GM18499 (cell line): Measurements from ENCODE around the gene ZDHHC11.
"Not testable (repeated sequence)": the region's sequence is repeated elsewhere in the genome, so short reads cannot be mapped to it uniquely, and the experiment has no call there.

ENCODE experiments used
- ATAC-seq: cut with Tn5 transposase; IDR thresholded peaks from one replicate; pipeline ENCODE4 v1.9.1; 2021; ENCODE audit warnings: moderate number of reproducible peaks; ENCODE audit not compliant: insufficient read depth, unreplicated experiment

Gene ZDHHC11

DNA sequence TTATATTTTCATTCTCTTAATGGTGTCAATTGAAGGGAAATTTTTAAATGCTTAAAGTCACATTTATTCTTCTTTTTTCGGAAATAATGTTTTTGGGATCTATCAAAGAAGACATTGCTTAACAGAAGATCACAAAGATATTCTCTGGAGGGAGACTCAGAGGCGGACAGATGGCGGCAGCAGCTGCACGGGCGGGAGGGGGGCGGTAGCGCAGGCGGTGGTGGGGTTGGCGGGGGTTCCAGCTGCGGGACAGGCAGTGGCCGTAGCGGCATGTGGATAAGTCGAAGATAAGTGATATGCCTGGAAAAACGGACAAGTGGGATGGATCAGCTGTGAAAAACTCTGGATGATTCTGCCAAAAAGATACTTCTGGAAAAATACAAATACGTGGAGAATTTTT is 34.6 kb downstream of the ZDHHC11 start:
- no peak for ATAC-seq

- ATAC-seq = no peak
Measured at GRCh38 chr5:815449-815848, 35.3 kb downstream of the ZDHHC11 start.

DNA sequence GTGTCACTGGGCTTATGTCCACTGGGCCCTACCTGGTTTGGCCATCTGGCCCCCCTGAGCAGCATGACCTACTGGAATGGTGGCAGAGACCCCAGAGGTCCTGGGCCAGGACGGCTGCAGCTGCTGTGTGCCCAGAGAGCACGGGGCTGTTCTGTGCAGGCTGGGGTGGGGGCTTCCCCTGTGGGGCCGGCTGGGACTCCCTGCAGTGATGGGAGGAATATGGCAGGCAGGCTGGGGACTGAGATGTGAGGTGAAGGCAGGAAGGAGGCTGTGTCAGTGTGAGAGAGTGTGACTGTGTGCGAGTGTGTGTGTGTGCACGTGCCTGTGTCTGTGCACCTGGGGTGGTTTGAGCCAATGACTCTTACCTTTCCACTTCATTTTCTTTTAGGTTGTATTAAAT is 37.2 kb downstream of the ZDHHC11 start:
- not testable (repeated sequence) for ATAC-seq

DNA sequence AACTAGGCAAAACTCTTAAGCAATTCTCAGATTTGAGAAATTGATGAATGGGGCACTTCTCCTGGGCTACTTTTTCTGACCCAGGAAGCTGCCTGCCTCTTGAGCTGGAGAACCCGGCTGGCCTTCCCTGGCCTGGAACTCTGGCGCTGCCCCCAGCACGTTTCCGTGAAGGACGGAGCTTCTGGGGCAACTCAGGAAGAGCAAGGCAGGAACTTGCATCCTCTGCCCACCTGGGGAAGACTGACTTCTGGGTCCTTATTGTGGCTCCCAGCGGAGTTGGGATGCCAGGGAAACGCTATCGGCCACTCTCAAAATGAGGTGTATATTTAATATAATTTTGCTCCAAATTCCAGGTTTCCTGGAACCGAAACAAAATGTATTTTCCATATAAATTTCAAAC is 39.4 kb downstream of the ZDHHC11 start:
- ATAC-seq = not testable (repeated sequence)

DNA sequence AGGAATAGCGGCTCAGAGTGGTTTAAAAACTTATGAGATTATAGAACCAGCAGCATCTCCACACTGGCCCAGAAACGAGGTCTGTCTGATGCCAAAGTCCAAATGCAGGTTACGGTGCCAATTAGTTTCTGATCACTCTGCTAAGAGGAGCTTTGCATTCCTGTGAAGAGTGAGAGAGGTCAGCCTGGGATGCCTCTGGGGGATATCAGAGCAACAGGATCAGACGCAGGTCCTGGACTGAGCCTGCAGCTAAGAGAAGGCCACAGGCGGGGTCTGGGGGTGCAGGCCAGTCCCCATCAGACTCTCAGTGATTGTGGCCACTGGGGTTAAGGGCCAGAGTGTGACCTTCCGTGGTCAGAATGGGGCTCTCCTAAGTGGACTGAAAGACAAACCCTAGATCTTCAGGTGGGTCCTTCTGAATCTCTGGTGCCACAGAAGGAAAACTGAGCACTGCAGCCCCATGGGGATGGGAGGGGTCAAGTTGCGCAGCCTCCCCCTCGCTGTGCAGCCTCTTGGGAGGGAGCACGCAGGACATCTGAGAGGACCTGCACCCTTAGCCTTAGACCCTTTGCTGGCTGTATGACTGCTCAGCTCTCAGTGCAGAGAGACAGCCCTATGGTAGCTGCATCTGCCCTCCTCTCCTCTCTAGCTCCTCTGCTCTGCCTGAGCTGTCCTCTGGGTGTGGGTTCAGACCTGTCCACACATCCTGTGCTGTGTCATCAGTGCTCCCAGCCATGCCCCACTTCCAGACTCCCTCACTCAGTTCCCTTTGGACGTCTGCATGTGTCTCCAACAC is 42.9 kb downstream of the ZDHHC11 start:
- not testable (repeated sequence) for ATAC-seq

- no peak for ATAC-seq
Measured at GRCh38 chr5:801472-801871, 49.3 kb downstream of the ZDHHC11 start.

GRCh38 chr5:801055-801454 is 49.7 kb downstream of the ZDHHC11 start:
- not testable (repeated sequence) for ATAC-seq

GRCh38 chr5:798505-799138 is 52.2 kb downstream of the ZDHHC11 start:
- ATAC-seq = not testable (repeated sequence)

- not testable (repeated sequence) for ATAC-seq
Measured at GRCh38 chr5:797986-798385, 52.8 kb downstream of the ZDHHC11 start.

DNA sequence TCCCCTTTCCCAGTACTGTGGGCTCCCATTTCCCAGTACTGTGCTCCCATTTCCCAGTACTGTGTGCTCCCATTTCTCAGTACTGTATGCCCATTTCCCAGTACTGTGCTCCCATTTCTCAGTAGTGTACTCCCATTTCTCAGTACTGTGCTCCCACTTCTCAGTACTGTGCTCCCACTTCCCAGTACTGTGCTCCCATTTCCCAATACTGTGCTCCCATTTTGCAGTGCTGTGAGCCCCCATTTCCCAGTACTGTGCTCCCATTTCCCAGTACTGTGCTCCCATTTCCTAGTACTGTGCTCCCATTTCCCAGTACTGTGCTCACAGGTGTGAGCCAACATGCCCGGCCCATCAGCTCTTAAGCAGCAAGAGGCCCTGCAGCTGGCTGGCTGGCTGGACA is 54.9 kb downstream of the ZDHHC11 start:
- ATAC-seq = not testable (repeated sequence)

GRCh38 chr5:794948-795347 is 55.8 kb downstream of the ZDHHC11 start:
- ATAC-seq = not testable (repeated sequence)

GRCh38 chr5:788703-789102 is 62.1 kb downstream of the ZDHHC11 start:
- not testable (repeated sequence) for ATAC-seq

DNA sequence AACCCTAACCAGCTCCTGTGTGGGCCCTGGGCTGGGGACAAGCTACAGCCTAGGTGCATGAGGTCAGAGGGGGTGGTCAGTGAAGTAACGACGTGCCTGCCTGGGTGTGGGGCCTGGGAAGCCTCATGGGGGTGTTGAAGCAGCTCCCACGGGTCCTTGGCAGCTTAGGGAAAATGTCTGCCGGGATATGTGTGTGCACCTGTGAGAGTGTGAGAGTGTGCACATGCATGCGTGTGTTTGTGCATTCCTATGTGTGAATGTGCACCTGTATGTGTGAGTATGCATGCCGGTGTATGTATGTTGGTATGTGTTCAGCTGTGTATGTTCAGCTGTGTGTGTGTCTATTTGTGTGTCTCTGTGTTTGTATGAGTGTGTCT is 62.9 kb downstream of the ZDHHC11 start:
- ATAC-seq = not testable (repeated sequence)

DNA sequence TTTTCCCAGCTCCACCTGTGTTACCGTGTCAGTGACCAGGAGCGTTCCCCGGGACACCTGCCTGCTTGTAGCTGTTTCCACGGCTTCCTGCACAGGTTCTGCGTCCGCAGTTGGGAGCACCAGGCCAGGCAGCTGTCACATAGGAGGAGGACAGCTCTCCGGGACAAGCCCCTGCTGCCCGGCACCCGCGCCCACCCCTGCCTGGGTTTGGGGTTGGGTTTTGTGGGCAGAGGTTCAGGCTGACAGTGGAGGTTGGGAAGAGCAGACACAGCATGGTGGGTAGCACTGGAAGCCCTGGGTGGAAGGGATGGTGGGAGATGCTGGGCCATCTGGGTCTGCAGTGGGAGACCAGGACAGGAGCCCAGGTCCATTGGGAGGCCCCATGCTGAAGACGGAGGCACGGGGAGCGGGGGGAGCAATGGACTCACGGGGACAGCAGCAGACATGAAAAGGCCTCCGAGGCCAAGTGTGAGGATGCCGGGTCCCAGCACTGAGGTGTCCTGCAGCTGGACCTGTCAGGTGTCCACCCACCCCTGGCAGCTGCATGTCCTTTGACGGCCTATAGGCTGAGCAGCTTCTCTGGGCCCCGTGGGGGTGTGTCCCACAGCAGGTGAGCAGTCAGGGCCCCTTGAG is 63.4 kb downstream of the ZDHHC11 start:
- ATAC-seq = not testable (repeated sequence)

GRCh38 chr5:785181-785705 is 65.5 kb downstream of the ZDHHC11 start:
- ATAC-seq = not testable (repeated sequence)

GRCh38 chr5:784428-785177 is 66.2 kb downstream of the ZDHHC11 start, which contains the start of gene ZDHHC11B:
TSS of gene ZDHHC11B (minus strand) at chr5:784729. CDS start at chr5:766919, 17,810 bp downstream.
- not testable (repeated sequence) for ATAC-seq

DNA sequence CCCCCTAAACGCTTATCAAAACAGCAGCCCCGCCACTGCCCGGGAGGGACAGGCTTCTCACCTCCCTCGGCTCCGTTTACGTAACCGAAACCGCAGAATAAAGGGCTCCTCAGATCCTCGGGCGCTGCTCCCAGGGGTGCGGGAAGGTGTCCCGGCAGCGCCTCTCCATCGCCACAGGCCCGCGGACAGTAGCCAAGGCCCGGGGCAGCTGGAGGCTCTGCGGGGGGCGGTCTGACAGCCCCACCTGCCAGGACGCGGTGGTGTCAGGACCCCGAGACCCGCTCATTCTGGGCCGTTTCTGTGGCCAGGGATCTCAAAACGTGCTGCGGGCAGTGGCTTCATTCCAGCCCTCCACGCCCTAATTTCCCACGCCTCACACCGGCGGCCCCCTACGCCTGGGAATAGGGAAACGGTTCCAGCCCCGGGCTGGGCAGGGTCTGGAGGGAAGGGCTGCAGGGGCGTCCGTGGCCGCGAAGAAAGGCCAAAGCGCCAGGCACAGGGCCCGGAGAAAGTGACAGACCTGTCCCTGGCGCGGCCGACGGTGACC is 66.8 kb downstream of the ZDHHC11 start:
- not testable (repeated sequence) for ATAC-seq

- ATAC-seq = not testable (repeated sequence)
Measured at GRCh38 chr5:783049-783802, 67.6 kb downstream of the ZDHHC11 start.

- ATAC-seq = not testable (repeated sequence)
Measured at GRCh38 chr5:782356-782755, 68.4 kb downstream of the ZDHHC11 start.
